ENCODE measurements around the gene OSBPL10. TPM values are rescaled to one million over a fixed set of nuclear protein-coding genes. Genes with fewer than 3 reads are reported as not detected.
"Not testable (repeated sequence)": the region's sequence is repeated elsewhere in the genome, so short reads cannot be mapped to it uniquely, and the experiment has no call there.

Gene OSBPL10
- total RNA-seq, 1 experiment from 2014 or later, result 48.0 TPM

DNA sequence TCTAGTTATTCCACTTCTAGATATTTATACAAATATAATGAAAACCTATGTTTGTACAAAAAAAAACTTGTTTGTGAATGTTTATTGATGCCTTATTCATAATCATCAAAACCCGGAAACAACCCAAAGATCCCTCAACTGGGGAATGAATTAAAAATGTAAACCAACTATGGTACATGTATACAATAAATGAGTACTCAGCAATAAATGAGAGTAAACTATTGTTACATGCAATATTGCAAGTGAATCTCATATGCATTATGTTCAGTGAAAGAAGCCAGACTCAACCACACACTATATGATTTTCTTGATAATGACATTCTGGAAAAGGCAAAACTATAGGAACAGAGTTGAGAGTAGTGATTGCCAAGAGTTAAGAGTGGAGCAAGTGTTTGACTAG lies 12.8 kb upstream of the OSBPL10 start:
- no peaks in the 10 kb centered on the region for H3K4me1 ChIP-seq (ENCODE audit: insufficient read depth, low read length)
- H3K4me2 ChIP-seq (ENCODE audit: low read length), result no peak overlapping the region
- no peak overlapping the region for H2AFZ ChIP-seq (ENCODE audit: low read length)
- H3K27me3 ChIP-seq (ENCODE audit: low read length), result no peaks in the 10 kb centered on the region
- no peaks in the 10 kb centered on the region for H3K79me2 ChIP-seq (ENCODE audit: low read length)
- ATAC-seq (no peak), DNase-seq (no peak)
- H3K9ac ChIP-seq (ENCODE audit: low read length), result no peak overlapping the region
- BruUV-seq (replicated peaks), result no TSS peak
- no peaks in the 10 kb centered on the region for H3K9me2 ChIP-seq (replicated peaks; ENCODE audit: low read length)
- intact Hi-C loops (cut with micrococcal nuclease), result no loop called here
- TF ChIP-seq EZH2phosphoT487 (IDR thresholded peaks at IDR 0.05; ENCODE audit: borderline replicate concordance, low read length), result no peak
- peaks cover 10% of the 10 kb centered on the region; the same call in 1 of the 2 replicates for H3K9me3 ChIP-seq (ENCODE audit: low read length)
- no peaks in the 10 kb centered on the region for H3F3A ChIP-seq (ENCODE audit: low read length, unreplicated experiment)
- H3K36me3 ChIP-seq (ENCODE audit: low read depth, low read length), result peaks cover 10% of the 10 kb centered on the region
- no peaks in the 10 kb centered on the region for H4K20me1 ChIP-seq (ENCODE audit: low read length)
- H3K4me3 ChIP-seq (ENCODE audit: low read length), result no peak overlapping the region
- H3K27ac ChIP-seq (ENCODE audit: low read length), result no peak overlapping the region
- ChIA-PET CTCF (no interaction called here), POLR2A (ENCODE audit: unreplicated experiment) (no interaction called here)

DNA sequence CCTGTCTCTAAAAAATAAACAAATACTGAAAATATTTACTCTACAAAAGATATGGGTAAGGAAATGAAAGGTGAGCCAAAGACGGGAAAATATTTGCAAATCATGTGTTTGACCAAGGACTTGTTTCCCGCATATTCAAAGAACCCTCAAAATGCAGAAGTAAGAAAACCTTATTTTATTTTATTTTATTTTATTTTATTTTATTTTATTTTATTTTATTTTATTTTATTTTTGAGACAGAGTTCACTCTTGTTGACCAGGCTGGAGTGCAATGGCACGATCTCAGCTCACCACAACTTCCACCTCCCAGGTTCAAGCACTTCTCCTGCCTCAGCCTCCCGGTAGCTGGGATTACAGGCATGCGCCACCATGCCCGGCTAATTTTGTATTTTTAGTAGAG lies 11.9 kb upstream of the OSBPL10 start:
- POLR2A ChIA-PET (ENCODE audit: unreplicated experiment); BruUV-seq (replicated peaks); intact Hi-C loops (cut with micrococcal nuclease): not testable (repeated sequence)

DNA sequence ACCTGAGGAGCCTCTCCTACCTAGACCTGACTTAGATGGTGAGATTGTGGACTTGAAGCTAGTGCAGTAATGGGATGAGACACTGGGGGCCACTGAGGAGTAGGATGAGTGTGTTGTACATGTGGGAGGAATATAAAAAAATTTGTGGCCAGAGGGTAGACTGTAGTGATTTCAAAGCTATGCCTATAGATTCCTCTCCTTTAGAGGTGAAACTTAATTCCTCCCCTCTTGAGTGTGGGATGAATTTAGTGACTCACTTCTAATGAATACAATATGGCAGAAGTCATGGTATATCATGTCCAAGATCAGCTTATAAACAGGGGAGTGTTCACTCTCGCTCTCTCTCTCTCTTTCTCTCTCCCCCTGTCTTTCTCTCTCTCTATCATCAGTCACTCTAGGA lies 7.2 kb upstream of the OSBPL10 start:
- H3K4me2 ChIP-seq (ENCODE audit: low read length), result no peak overlapping the region
- H2AFZ ChIP-seq (ENCODE audit: low read length), result no peak overlapping the region
- peaks cover 17% of the 10 kb centered on the region for H3K79me2 ChIP-seq (ENCODE audit: low read length)
- no peaks in the 10 kb centered on the region for H4K20me1 ChIP-seq (ENCODE audit: low read length)
- peaks cover 20% of the 10 kb centered on the region; the same call in 1 of the 2 replicates for H3K9me3 ChIP-seq (ENCODE audit: low read length)
- intact Hi-C loops (cut with micrococcal nuclease), result no loop called here
- ATAC-seq, result no peak
- POLR2A ChIA-PET (ENCODE audit: unreplicated experiment), result no interaction called here
- H3F3A ChIP-seq (ENCODE audit: low read length, unreplicated experiment), result no peaks in the 10 kb centered on the region
- H3K4me1 ChIP-seq (ENCODE audit: insufficient read depth, low read length), result peaks cover 17% of the 10 kb centered on the region
- no peaks in the 10 kb centered on the region for H3K9me2 ChIP-seq (replicated peaks; ENCODE audit: low read length)
- no peaks in the 10 kb centered on the region for H3K27me3 ChIP-seq (ENCODE audit: low read length)
- H3K4me3 ChIP-seq (ENCODE audit: low read length), result no peak overlapping the region
- CTCF ChIA-PET, result no interaction called here
- TF ChIP-seq, protein P1, sequence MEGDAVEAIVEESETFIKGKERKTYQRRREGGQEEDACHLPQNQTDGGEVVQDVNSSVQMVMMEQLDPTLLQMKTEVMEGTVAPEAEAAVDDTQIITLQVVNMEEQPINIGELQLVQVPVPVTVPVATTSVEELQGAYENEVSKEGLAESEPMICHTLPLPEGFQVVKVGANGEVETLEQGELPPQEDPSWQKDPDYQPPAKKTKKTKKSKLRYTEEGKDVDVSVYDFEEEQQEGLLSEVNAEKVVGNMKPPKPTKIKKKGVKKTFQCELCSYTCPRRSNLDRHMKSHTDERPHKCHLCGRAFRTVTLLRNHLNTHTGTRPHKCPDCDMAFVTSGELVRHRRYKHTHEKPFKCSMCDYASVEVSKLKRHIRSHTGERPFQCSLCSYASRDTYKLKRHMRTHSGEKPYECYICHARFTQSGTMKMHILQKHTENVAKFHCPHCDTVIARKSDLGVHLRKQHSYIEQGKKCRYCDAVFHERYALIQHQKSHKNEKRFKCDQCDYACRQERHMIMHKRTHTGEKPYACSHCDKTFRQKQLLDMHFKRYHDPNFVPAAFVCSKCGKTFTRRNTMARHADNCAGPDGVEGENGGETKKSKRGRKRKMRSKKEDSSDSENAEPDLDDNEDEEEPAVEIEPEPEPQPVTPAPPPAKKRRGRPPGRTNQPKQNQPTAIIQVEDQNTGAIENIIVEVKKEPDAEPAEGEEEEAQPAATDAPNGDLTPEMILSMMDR (conservative IDR thresholded peaks at IDR 0.05; ENCODE audit: low read depth, low read length), result no peak
- TF ChIP-seq EZH2 (IDR thresholded peaks at IDR 0.05; ENCODE audit: low read length, unreplicated experiment) (no peak), EZH2phosphoT487 (IDR thresholded peaks at IDR 0.05; ENCODE audit: borderline replicate concordance, low read length) (no peak)
- DNase-seq, result no peak
- H3K36me3 ChIP-seq (ENCODE audit: low read depth, low read length), result peaks cover 37% of the 10 kb centered on the region
- BruUV-seq (replicated peaks), result no TSS peak
- no peak overlapping the region for H3K27ac ChIP-seq (ENCODE audit: low read length)
- H3K9ac ChIP-seq (ENCODE audit: low read length), result no peak overlapping the region

More for the DNA sequence above, 11.9 kb upstream of the OSBPL10 start:
- H3K27ac ChIP-seq (ENCODE audit: low read length); H3K9me2 ChIP-seq (replicated peaks; ENCODE audit: low read length); H3K79me2 ChIP-seq (ENCODE audit: low read length); ATAC-seq; H3K4me3 ChIP-seq (ENCODE audit: low read length); DNase-seq; CTCF ChIA-PET; H3K4me2 ChIP-seq (ENCODE audit: low read length); H4K20me1 ChIP-seq (ENCODE audit: low read length); H3K4me1 ChIP-seq (ENCODE audit: insufficient read depth, low read length); H2AFZ ChIP-seq (ENCODE audit: low read length); H3F3A ChIP-seq (ENCODE audit: low read length, unreplicated experiment); H3K9ac ChIP-seq (ENCODE audit: low read length); H3K27me3 ChIP-seq (ENCODE audit: low read length): not testable (repeated sequence)
- H3K9me3 ChIP-seq (ENCODE audit: low read length), result peaks cover 15% of the 10 kb centered on the region; the same call in 1 of the 2 replicates
- peaks cover 18% of the 10 kb centered on the region for H3K36me3 ChIP-seq (ENCODE audit: low read depth, low read length)

DNA sequence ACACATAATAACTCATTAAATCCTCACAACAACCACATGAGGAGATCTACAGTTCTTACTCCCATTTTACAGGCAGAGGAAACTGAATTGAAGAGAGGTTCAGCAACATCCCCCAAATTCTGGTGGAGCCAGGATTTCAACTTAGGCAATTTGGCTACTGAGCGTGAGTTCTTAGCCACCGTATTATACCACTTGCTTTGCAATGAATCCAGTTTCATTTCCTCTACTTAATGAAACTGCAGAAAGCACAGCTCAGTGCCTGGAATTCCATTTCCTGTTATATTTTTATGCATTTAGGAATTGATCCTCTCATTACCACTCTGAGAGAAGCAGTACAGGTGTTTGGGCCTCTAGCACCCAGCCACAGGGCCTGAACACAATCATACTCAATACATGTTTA lies 4.8 kb upstream of the OSBPL10 start:
- no peaks in the 10 kb centered on the region for H3K27me3 ChIP-seq (ENCODE audit: low read length)
- DNase-seq, result no peak
- H3F3A ChIP-seq (ENCODE audit: low read length, unreplicated experiment), result no peaks in the 10 kb centered on the region
- H3K79me2 ChIP-seq (ENCODE audit: low read length), result peaks cover 32% of the 10 kb centered on the region
- ChIA-PET POLR2A (ENCODE audit: unreplicated experiment) (no interaction called here), CTCF (no interaction called here)
- H2AFZ ChIP-seq (ENCODE audit: low read length), result no peak overlapping the region
- intact Hi-C loops (cut with micrococcal nuclease), result no loop called here
- H3K9me3 ChIP-seq (ENCODE audit: low read length), result peaks cover 17% of the 10 kb centered on the region; the same call in 1 of the 2 replicates
- ATAC-seq, result no peak
- no peak overlapping the region for H3K4me2 ChIP-seq (ENCODE audit: low read length)
- no peak overlapping the region for H3K4me3 ChIP-seq (ENCODE audit: low read length)
- H3K4me1 ChIP-seq (ENCODE audit: insufficient read depth, low read length), result peaks cover 32% of the 10 kb centered on the region
- no peaks in the 10 kb centered on the region for H4K20me1 ChIP-seq (ENCODE audit: low read length)
- H3K27ac ChIP-seq (ENCODE audit: low read length), result no peak overlapping the region
- BruUV-seq (replicated peaks), result no TSS peak
- TF ChIP-seq EZH2 (IDR thresholded peaks at IDR 0.05; ENCODE audit: low read length, unreplicated experiment), result no peak
- TF ChIP-seq, protein P1 (conservative IDR thresholded peaks at IDR 0.05; ENCODE audit: low read depth, low read length), result no peak
- TF ChIP-seq EZH2phosphoT487 (IDR thresholded peaks at IDR 0.05; ENCODE audit: borderline replicate concordance, low read length), result no peak
- H3K9me2 ChIP-seq (replicated peaks; ENCODE audit: low read length), result no peaks in the 10 kb centered on the region
- peaks cover 35% of the 10 kb centered on the region for H3K36me3 ChIP-seq (ENCODE audit: low read depth, low read length)
- no peak overlapping the region for H3K9ac ChIP-seq (ENCODE audit: low read length)

Data from PC-3 (cell line).